GM12891 (cell line): ENCODE results near the gene GRIK3.

Source experiments
- POLR2A ChIP-seq: IDR thresholded peaks from 2 replicates; pipeline ENCODE4 v1.6.1; 2011; ENCODE audit warnings: low read depth, low read length, control low read depth
- POLR2AphosphoS5 ChIP-seq: IDR thresholded peaks from 2 replicates; pipeline ENCODE4 v1.6.1; 2011; ENCODE audit warnings: low read depth, low read length, control low read depth
- TAF1 ChIP-seq: IDR thresholded peaks from 2 replicates; pipeline ENCODE4 v1.6.1; 2011; ENCODE audit warnings: low read depth, low read length, control low read depth

- TF ChIP-seq POLR2A (no peak), TAF1 (no peak), POLR2AphosphoS5 (no peak)
Measured at GRCh38 chr1:36752891-36753361, 281.4 kb downstream of the GRIK3 start.
